ENCODE results near the gene L1TD1.

L1TD1 gene

GRCh38 chr1:62198781-62199125 is 4.1 kb downstream of the L1TD1 start:
- H3K4me2 ChIP-seq (ENCODE audit: low read length), result no peak overlapping the region
- no CpG with 5 or more reads among the region's 3 CpGs for WGBS (ENCODE audit: extremely low coverage, insufficient coverage, insufficient read length)

GRCh38 chr1:62207187-62207586 is 12.5 kb downstream of the L1TD1 start:
- H2AFZ ChIP-seq (ENCODE audit: insufficient read depth, low read length, poor library complexity), result no peak overlapping the region
- H2BK5ac ChIP-seq (ENCODE audit: low read depth, low read length, poor library complexity), result no peak overlapping the region
- H3K79me2 ChIP-seq (ENCODE audit: control insufficient read depth, insufficient read depth, low read length, poor library complexity), result peaks cover 2% of the 10 kb centered on the region
- no peak overlapping the region for H3K4me2 ChIP-seq (ENCODE audit: low read length)
- no peak overlapping the region for H3K4ac ChIP-seq (ENCODE audit: low read depth, low read length)
- DNase-seq, result no peak
- H3K14ac ChIP-seq (ENCODE audit: low read length), result no peak overlapping the region
- no CpG with 5 or more reads among the region's 2 CpGs for WGBS (ENCODE audit: extremely low coverage, insufficient coverage, insufficient read length)
- no peak overlapping the region for H4K12ac ChIP-seq (ENCODE audit: low read depth, low read length)
- peaks cover 40 to 44% of the 10 kb centered on the region in 2 experiments for H3K36me3 ChIP-seq (ENCODE audit: control insufficient read depth in 1 of 2, insufficient read depth in 2 of 2, low read length in 2 of 2)
- no peak overlapping the region for H3K9ac ChIP-seq (ENCODE audit: low read length)
- H4K91ac ChIP-seq (ENCODE audit: low read depth, low read length), result no peak overlapping the region
- H2BK120ac ChIP-seq (ENCODE audit: insufficient read depth, low read length, poor library complexity), result no peak overlapping the region
- H2AK5ac ChIP-seq (ENCODE audit: low read length), result no peak overlapping the region
- H3K9me3 ChIP-seq (ENCODE audit: insufficient read depth, low read depth, low read length), result peaks cover 5% of the 10 kb centered on the region
- H2BK12ac ChIP-seq (ENCODE audit: low read length), result no peak overlapping the region
- no peak overlapping the region for H3K18ac ChIP-seq (ENCODE audit: low read length)
- no peaks in the 10 kb centered on the region for H3K27me3 ChIP-seq (ENCODE audit: insufficient read depth, low read length)
- no peak overlapping the region for H3K4me3 ChIP-seq (ENCODE audit: low read depth, low read length)
- H3K27ac ChIP-seq (ENCODE audit: low read depth, low read length), result no peak overlapping the region
- no peak overlapping the region for H3K23ac ChIP-seq (ENCODE audit: low read length)
- H3K4me1 ChIP-seq (ENCODE audit: control insufficient read depth in 1 of 2, insufficient read depth in 2 of 2, low read length in 2 of 2), result no peaks in the 10 kb centered on the region
- no peaks in the 10 kb centered on the region for H3K79me1 ChIP-seq (ENCODE audit: low read length)
- no peak overlapping the region for H4K8ac ChIP-seq (ENCODE audit: low read depth, low read length)

More at GRCh38 chr1:62198781-62199125, 4.1 kb downstream of the L1TD1 start:
- no peak overlapping the region for H2AK5ac ChIP-seq (ENCODE audit: low read length)
- peaks cover 9 to 11% of the 10 kb centered on the region in 2 experiments for H3K4me1 ChIP-seq (ENCODE audit: control insufficient read depth in 1 of 2, insufficient read depth in 2 of 2, low read length in 2 of 2)
- no peak overlapping the region for H3K9ac ChIP-seq (ENCODE audit: low read length)
- peaks cover 19% of the 10 kb centered on the region for H3K79me2 ChIP-seq (ENCODE audit: control insufficient read depth, insufficient read depth, low read length, poor library complexity)
- H2BK12ac ChIP-seq (ENCODE audit: low read length), result no peak overlapping the region
- no peak overlapping the region for H3K18ac ChIP-seq (ENCODE audit: low read length)
- no peak overlapping the region for H4K91ac ChIP-seq (ENCODE audit: low read depth, low read length)
- no peak overlapping the region for H4K12ac ChIP-seq (ENCODE audit: low read depth, low read length)
- DNase-seq, result peak in 1 of 2 donors; percentile 13
- no peak overlapping the region for H2BK120ac ChIP-seq (ENCODE audit: insufficient read depth, low read length, poor library complexity)
- H2BK5ac ChIP-seq (ENCODE audit: low read depth, low read length, poor library complexity), result no peak overlapping the region
- H3K14ac ChIP-seq (ENCODE audit: low read length), result no peak overlapping the region
- H3K4me3 ChIP-seq (ENCODE audit: low read depth, low read length), result no peak overlapping the region
- peak overlapping the region; percentile 29 for H3K4ac ChIP-seq (ENCODE audit: low read depth, low read length)
- no peak overlapping the region for H3K27ac ChIP-seq (ENCODE audit: low read depth, low read length)
- H3K36me3 ChIP-seq (ENCODE audit: control insufficient read depth in 1 of 2, insufficient read depth in 2 of 2, low read length in 2 of 2), result peaks cover 16 to 23% of the 10 kb centered on the region in 2 experiments
- H3K27me3 ChIP-seq (ENCODE audit: insufficient read depth, low read length), result no peaks in the 10 kb centered on the region
- no peak overlapping the region for H4K8ac ChIP-seq (ENCODE audit: low read depth, low read length)
- no peak overlapping the region for H3K23ac ChIP-seq (ENCODE audit: low read length)
- H2AFZ ChIP-seq (ENCODE audit: insufficient read depth, low read length, poor library complexity), result no peak overlapping the region
- no peaks in the 10 kb centered on the region for H3K9me3 ChIP-seq (ENCODE audit: insufficient read depth, low read depth, low read length)
- H3K79me1 ChIP-seq (ENCODE audit: low read length), result peaks cover 10% of the 10 kb centered on the region

GRCh38 chr1:62208087-62208486 is 13.4 kb downstream of the L1TD1 start:
- H2AFZ ChIP-seq (ENCODE audit: insufficient read depth, low read length, poor library complexity), result no peak overlapping the region
- no peak overlapping the region for H3K4me2 ChIP-seq (ENCODE audit: low read length)
- no peak overlapping the region for H3K23ac ChIP-seq (ENCODE audit: low read length)
- no peak overlapping the region for H3K4me3 ChIP-seq (ENCODE audit: low read depth, low read length)
- DNase-seq, result no peak
- H3K14ac ChIP-seq (ENCODE audit: low read length), result no peak overlapping the region
- peaks cover 36 to 39% of the 10 kb centered on the region in 2 experiments for H3K36me3 ChIP-seq (ENCODE audit: control insufficient read depth in 1 of 2, insufficient read depth in 2 of 2, low read length in 2 of 2)
- H2BK12ac ChIP-seq (ENCODE audit: low read length), result no peak overlapping the region
- WGBS (ENCODE audit: extremely low coverage, insufficient coverage, insufficient read length), result no CpG with 5 or more reads among the region's 5 CpGs
- no peak overlapping the region for H4K8ac ChIP-seq (ENCODE audit: low read depth, low read length)
- peaks cover 5% of the 10 kb centered on the region for H3K9me3 ChIP-seq (ENCODE audit: insufficient read depth, low read depth, low read length)
- peaks cover 2% of the 10 kb centered on the region for H3K79me2 ChIP-seq (ENCODE audit: control insufficient read depth, insufficient read depth, low read length, poor library complexity)
- H3K27me3 ChIP-seq (ENCODE audit: insufficient read depth, low read length), result no peaks in the 10 kb centered on the region
- no peak overlapping the region for H3K27ac ChIP-seq (ENCODE audit: low read depth, low read length)
- no peak overlapping the region for H4K12ac ChIP-seq (ENCODE audit: low read depth, low read length)
- H3K4ac ChIP-seq (ENCODE audit: low read depth, low read length), result no peak overlapping the region
- H3K9ac ChIP-seq (ENCODE audit: low read length), result no peak overlapping the region
- no peak overlapping the region for H3K18ac ChIP-seq (ENCODE audit: low read length)
- no peak overlapping the region for H4K91ac ChIP-seq (ENCODE audit: low read depth, low read length)
- no peak overlapping the region for H2BK120ac ChIP-seq (ENCODE audit: insufficient read depth, low read length, poor library complexity)
- H3K4me1 ChIP-seq (ENCODE audit: control insufficient read depth in 1 of 2, insufficient read depth in 2 of 2, low read length in 2 of 2), result no peaks in the 10 kb centered on the region
- H3K79me1 ChIP-seq (ENCODE audit: low read length), result no peaks in the 10 kb centered on the region
- H2AK5ac ChIP-seq (ENCODE audit: low read length), result no peak overlapping the region
- no peak overlapping the region for H2BK5ac ChIP-seq (ENCODE audit: low read depth, low read length, poor library complexity)

GRCh38 chr1:62208970-62209369 is 14.3 kb downstream of the L1TD1 start:
- Histone ChIP-seq H2AK5ac (ENCODE audit: low read length) (no peak overlapping the region), H3K9ac (ENCODE audit: low read length) (no peak overlapping the region), H3K79me2 (ENCODE audit: control insufficient read depth, insufficient read depth, low read length, poor library complexity) (peaks cover 2% of the 10 kb centered on the region), H3K4me1 (ENCODE audit: control insufficient read depth in 1 of 2, insufficient read depth in 2 of 2, low read length in 2 of 2) (no peaks in the 10 kb centered on the region), H2BK5ac (ENCODE audit: low read depth, low read length, poor library complexity) (no peak overlapping the region), H3K27ac (ENCODE audit: low read depth, low read length) (no peak overlapping the region), H4K91ac (ENCODE audit: low read depth, low read length) (no peak overlapping the region), H3K79me1 (ENCODE audit: low read length) (no peaks in the 10 kb centered on the region), H3K4me2 (ENCODE audit: low read length) (no peak overlapping the region), H3K36me3 (ENCODE audit: control insufficient read depth in 1 of 2, insufficient read depth in 2 of 2, low read length in 2 of 2) (peaks cover 29 to 32% of the 10 kb centered on the region in 2 experiments), H3K27me3 (ENCODE audit: insufficient read depth, low read length) (no peaks in the 10 kb centered on the region), H3K23ac (ENCODE audit: low read length) (no peak overlapping the region), H3K14ac (ENCODE audit: low read length) (no peak overlapping the region), H2BK12ac (ENCODE audit: low read length) (no peak overlapping the region), H4K12ac (ENCODE audit: low read depth, low read length) (no peak overlapping the region), H3K9me3 (ENCODE audit: insufficient read depth, low read depth, low read length) (peaks cover 5% of the 10 kb centered on the region), H3K4me3 (ENCODE audit: low read depth, low read length) (no peak overlapping the region), H3K18ac (ENCODE audit: low read length) (no peak overlapping the region), H3K4ac (ENCODE audit: low read depth, low read length) (no peak overlapping the region), H4K8ac (ENCODE audit: low read depth, low read length) (no peak overlapping the region), H2BK120ac (ENCODE audit: insufficient read depth, low read length, poor library complexity) (no peak overlapping the region), H2AFZ (ENCODE audit: insufficient read depth, low read length, poor library complexity) (no peak overlapping the region)
- DNase-seq, result no peak
- WGBS (ENCODE audit: extremely low coverage, insufficient coverage, insufficient read length), result no CpG with 5 or more reads among the region's 1 CpG
